ENCODE data around the gene AOC3.
"Not testable (repeated sequence)": the region's sequence is repeated elsewhere in the genome, so short reads cannot be mapped to it uniquely, and the experiment has no call there.

The AOC3 gene

DNA sequence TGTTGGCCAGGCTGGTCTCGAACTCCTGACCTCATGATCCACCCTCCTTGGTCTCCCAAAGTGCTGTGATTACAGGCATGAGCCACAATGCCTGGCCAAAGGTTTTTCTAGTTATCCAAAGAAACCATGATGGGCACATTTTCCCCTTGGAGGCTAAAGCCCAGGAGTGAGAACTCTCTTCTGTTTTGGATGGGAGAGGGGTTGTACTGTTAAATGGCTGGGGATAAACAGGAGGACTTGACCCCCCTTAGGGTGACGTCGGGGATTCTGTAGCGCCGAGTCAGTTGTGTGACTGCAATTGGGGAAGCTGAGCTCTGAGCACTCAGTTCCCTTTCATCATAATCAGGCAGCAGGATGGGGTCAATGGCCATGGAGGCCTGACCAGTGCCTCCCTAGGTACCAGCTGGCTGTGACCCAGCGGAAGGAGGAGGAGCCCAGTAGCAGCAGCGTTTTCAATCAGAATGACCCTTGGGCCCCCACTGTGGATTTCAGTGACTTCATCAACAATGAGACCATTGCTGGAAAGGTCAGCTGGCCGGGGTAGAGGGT is 4.1 kb downstream of the AOC3 start:
- TF ChIP-seq, protein P1, sequence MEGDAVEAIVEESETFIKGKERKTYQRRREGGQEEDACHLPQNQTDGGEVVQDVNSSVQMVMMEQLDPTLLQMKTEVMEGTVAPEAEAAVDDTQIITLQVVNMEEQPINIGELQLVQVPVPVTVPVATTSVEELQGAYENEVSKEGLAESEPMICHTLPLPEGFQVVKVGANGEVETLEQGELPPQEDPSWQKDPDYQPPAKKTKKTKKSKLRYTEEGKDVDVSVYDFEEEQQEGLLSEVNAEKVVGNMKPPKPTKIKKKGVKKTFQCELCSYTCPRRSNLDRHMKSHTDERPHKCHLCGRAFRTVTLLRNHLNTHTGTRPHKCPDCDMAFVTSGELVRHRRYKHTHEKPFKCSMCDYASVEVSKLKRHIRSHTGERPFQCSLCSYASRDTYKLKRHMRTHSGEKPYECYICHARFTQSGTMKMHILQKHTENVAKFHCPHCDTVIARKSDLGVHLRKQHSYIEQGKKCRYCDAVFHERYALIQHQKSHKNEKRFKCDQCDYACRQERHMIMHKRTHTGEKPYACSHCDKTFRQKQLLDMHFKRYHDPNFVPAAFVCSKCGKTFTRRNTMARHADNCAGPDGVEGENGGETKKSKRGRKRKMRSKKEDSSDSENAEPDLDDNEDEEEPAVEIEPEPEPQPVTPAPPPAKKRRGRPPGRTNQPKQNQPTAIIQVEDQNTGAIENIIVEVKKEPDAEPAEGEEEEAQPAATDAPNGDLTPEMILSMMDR (IDR thresholded peaks at IDR 0.05; ENCODE audit: low read depth, low read length, missing control alignments): no peak
- in situ Hi-C loops (cut with HindIII; ENCODE audit: low pct_ligation_motif_present, low sequenced_read_pairs): no loop called here
- H3K4me3 ChIP-seq (ENCODE audit: low read depth, low read length): no peak overlapping the region
- H3K36me3 ChIP-seq (replicated peaks): no peaks in the 10 kb centered on the region
- no peak overlapping the region for H3K27ac ChIP-seq
- DNase-seq: no peak
- no peaks in the 10 kb centered on the region for H3K27me3 ChIP-seq (replicated peaks)

DNA sequence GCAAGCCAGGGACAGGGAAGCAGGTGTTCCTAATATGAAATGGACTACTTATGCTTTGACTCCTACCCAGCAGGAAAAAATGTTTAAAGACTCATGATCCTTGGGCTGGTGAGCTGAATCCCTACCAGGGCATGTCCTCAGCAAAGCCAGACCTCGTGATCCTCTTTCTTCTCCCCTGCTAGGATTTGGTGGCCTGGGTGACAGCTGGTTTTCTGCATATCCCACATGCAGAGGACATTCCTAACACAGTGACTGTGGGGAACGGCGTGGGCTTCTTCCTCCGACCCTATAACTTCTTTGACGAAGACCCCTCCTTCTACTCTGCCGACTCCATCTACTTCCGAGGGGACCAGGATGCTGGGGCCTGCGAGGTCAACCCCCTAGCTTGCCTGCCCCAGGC is 5.1 kb downstream of the AOC3 start:
- DNase-seq; H3K4me3 ChIP-seq (ENCODE audit: low read depth, low read length); in situ Hi-C loops (cut with HindIII; ENCODE audit: low pct_ligation_motif_present, low sequenced_read_pairs); H3K36me3 ChIP-seq (replicated peaks); H3K27me3 ChIP-seq (replicated peaks); H3K27ac ChIP-seq: not testable (repeated sequence)

DNA sequence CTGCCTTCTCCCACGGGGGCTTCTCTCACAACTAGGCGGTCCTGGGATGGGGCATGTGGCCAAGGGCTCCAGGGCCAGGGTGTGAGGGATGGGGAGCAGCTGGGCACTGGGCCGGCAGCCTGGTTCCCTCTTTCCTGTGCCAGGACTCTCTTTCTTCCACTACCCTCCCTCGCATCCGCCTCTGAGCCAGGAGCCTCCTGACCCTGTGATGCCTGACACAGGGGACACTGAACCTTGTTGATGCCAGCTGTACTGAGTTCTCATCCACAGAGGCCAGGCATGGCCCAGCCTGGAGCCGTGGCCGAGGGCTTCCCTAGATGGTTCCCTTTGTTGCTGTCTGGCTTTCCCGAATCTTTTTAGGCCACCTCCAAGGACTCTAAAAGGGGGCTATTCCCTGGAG is 5.5 kb downstream of the AOC3 start:
- in situ Hi-C loops (cut with HindIII; ENCODE audit: low pct_ligation_motif_present, low sequenced_read_pairs); H3K36me3 ChIP-seq (replicated peaks); H3K4me3 ChIP-seq (ENCODE audit: low read depth, low read length); H3K27me3 ChIP-seq (replicated peaks); DNase-seq; H3K27ac ChIP-seq: not testable (repeated sequence)

DNA sequence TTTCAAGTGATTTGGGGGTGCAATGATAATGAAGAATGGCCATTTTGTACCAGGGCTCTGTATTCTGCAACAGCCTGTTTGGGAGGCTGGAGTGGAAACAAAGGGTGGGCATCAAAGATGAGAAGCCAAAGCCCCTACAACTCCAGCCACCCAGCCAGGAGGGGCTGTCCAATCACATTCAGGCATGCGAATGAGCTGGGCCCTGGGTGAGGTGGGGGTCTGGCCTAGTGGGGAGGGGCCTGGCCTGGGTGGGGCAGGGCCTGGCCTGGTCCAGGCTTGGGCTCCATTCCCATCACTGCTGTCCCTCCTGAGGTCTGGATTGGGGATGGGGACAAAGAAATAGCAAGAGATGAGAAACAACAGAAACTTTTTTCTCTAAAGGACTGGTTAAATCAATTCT is 6.4 kb downstream of the AOC3 start:
- Histone ChIP-seq H3K4me3 (ENCODE audit: low read depth, low read length) (no peak overlapping the region), H3K27me3 (replicated peaks) (no peaks in the 10 kb centered on the region), H3K27ac (no peak overlapping the region), H3K36me3 (replicated peaks) (no peaks in the 10 kb centered on the region)
- TF ChIP-seq, protein P1 (IDR thresholded peaks at IDR 0.05; ENCODE audit: low read depth, low read length, missing control alignments): no peak
- in situ Hi-C loops (cut with HindIII; ENCODE audit: low pct_ligation_motif_present, low sequenced_read_pairs): no loop called here
- DNase-seq: no peak

DNA sequence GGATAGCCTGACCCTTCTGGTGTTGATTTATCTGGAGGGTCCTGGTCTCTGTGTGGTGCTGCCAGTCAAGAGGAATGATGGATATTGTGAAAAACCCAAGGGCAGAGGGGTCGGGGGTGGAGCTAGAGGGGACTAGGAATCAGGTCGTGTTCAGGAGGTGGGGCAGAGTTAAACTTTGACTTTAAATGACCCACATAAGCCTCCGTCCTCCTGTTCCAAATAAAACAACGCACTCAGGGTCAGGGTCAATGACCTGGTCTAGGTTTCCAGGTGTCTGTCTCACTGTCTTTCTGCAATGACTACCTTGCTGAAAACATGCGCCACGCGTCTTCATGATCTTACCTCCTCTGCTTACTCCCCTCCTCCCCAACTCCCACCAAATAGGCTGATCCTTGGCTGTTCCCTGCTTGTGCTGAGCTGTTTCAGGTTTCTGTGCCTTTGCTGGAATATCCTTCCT is 14.7 kb downstream of the AOC3 start:
- H3K27ac ChIP-seq: no peak overlapping the region
- DNase-seq: no peak
- no peaks in the 10 kb centered on the region for H3K36me3 ChIP-seq (replicated peaks)
- no peaks in the 10 kb centered on the region for H3K27me3 ChIP-seq (replicated peaks)
- TF ChIP-seq, protein P1 (IDR thresholded peaks at IDR 0.05; ENCODE audit: low read depth, low read length, missing control alignments): no peak
- in situ Hi-C loops (cut with HindIII; ENCODE audit: low pct_ligation_motif_present, low sequenced_read_pairs): no loop called here
- H3K4me3 ChIP-seq (ENCODE audit: low read depth, low read length): no peak overlapping the region

DNA sequence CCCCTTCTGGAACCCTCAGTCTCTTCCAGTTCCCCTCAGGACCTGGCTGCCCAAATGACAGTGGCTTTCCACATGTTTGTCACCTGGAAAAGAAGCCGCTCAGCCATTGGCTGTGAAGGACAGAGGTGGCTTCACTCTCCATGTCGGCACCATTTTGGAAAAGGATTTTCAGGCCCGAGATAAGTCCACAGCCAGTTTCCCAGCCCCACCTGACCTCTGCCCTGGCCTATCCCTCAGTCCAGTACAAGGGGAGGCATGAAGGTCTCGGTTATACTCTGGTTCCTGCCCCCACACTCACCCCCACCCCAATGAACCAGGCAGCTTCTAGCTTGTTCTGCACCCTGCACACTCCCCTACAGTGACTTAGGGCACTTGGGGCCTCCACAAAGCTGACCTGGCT is 15.2 kb downstream of the AOC3 start:
- TF ChIP-seq, protein P1 (IDR thresholded peaks at IDR 0.05; ENCODE audit: low read depth, low read length, missing control alignments): no peak
- no peak overlapping the region for H3K27ac ChIP-seq
- H3K27me3 ChIP-seq (replicated peaks): no peaks in the 10 kb centered on the region
- DNase-seq: no peak
- no peaks in the 10 kb centered on the region for H3K36me3 ChIP-seq (replicated peaks)
- H3K4me3 ChIP-seq (ENCODE audit: low read depth, low read length): no peak overlapping the region
- in situ Hi-C loops (cut with HindIII; ENCODE audit: low pct_ligation_motif_present, low sequenced_read_pairs): no loop called here
